Measurements from ENCODE around the gene CD93. TPM values are rescaled to one million over a fixed set of nuclear protein-coding genes. Genes with fewer than 3 reads are reported as not detected.

CD93 gene
- total RNA-seq (10 to 100 TPM; 17.6 to 35.7 (median 34.6) TPM), polyA plus RNA-seq (10 to 100 TPM in 1 of 3 donors, 1 to 10 TPM in 2; 7.7 to 15.5 (median 9.5) TPM)
- long read RNA-seq, donor 1, full-length matches to known transcripts = 9 of 14 reads
- long read RNA-seq, donor 1, partial matches to known transcripts = 0 of 14 reads
- long read RNA-seq, donor 1, other reads (novel, unspliced or antisense) = 5 of 14 reads
- long read RNA-seq, donor 2, full-length matches to known transcripts = 4 of 9 reads
- long read RNA-seq, donor 2, partial matches to known transcripts = 0 of 9 reads
- long read RNA-seq, donor 2, other reads (novel, unspliced or antisense) = 5 of 9 reads

- Histone ChIP-seq H3K36me3 (ENCODE audit: insufficient read depth in 1 of 2, low read depth in 1 of 2) (no peaks in the 10 kb centered on the region), H3K27me3 (ENCODE audit: insufficient read depth in 3 of 3, low read length in 2 of 3) (no peaks in the 10 kb centered on the region), H3K9me3 (no peaks in the 10 kb centered on the region), H3K4me3 (peak within 1 kb of the TSS; percentile 67), H3K27ac (peak within 1 kb of the TSS; percentile 82), H3K4me1 (no peaks in the 10 kb centered on the region)
- 60 to 68% (median 65%) methylated on average over 28 of the region's 28 CpGs for WGBS, 3 donors
- ATAC-seq = peak; percentile 21 to 56 (median 37)
- no peak for DNase-seq
- intact Hi-C loops (cut with DNase I) = loop anchor here in 1 of 2 donors (5.0 kb wide), 1 partner anchor 34 kb away; no protein-coding TSS in a partner anchor
- no peak for TF ChIP-seq CTCF (IDR thresholded peaks at IDR 0.05)
Measured at GRCh38 chr20:23086056-23086566, at the start of gene CD93. TSS of gene CD93 (minus strand) at chr20:23086324. CDS start at chr20:23086192, 132 bp downstream.

DNA sequence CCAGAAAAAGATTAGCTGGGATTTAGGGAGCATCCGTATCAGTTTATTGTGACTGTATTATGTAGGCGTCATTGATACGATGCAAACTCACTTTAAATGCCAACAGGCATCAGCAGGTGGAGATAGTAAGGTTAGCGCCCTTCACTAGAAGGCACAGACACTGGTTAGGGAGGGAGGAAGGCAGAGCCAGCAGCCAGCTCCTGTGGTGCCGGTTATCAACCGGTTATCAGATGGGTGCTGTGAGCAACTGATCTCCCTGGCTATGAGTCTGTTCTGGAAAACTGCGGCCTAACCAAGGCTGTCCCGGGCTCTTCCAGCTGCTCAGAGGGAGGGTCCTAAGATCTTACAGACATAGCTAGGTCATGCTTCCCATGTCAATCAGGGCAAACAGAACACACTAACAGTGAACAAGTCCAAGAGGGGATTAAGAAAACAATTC lies 47.5 kb upstream of the CD93 start:
- H3K36me3 ChIP-seq (ENCODE audit: insufficient read depth in 1 of 2, low read depth in 1 of 2) = no peaks in the 10 kb centered on the region
- peak overlapping the region; percentile 48 for H3K27ac ChIP-seq
- H3K4me1 ChIP-seq = peaks cover 47% of the 10 kb centered on the region
- TF ChIP-seq CTCF (IDR thresholded peaks at IDR 0.05) = no peak
- DNase-seq (no peak), ATAC-seq (no peak)
- H3K27me3 ChIP-seq (ENCODE audit: insufficient read depth in 3 of 3, low read length in 2 of 3) = no peaks in the 10 kb centered on the region
- intact Hi-C loops (cut with DNase I) = no loop called here
- H3K4me3 ChIP-seq = no peak overlapping the region
- no peaks in the 10 kb centered on the region for H3K9me3 ChIP-seq
- 62 to 76% (median 68%) methylated on average over 8 of the region's 8 CpGs for WGBS, 3 donors

DNA sequence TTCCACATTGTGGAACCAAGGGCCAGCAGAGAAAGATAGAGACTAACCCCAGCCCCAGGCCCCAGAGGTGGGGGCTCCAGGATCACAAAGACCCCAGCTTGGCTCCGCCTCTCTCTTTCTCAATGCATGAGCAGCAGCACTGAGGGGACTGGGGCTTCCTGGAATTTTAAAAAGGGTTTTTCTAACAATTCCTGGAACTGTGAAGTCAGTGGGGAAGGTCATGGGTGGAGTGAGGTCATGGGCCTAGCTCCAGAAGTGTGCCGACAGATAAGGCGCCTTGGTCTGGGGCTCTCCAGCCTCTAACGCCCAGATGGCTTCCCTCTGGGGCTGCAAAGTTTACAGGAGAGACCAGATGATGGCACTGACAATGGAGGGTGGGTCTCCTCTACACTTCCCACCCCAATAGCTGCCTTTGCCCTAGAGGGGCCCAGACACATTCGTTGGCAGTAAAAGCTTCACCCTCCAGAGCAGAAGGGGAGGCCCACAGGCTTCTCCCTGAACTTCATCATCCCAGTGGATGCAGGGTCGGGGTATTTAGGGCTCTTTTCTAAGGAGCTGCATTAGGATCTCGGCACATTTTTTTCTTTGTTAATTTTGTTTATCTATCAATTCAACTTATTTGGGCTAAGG lies 46.9 kb upstream of the CD93 start:
- Histone ChIP-seq H3K36me3 (ENCODE audit: insufficient read depth in 1 of 2, low read depth in 1 of 2) (no peaks in the 10 kb centered on the region), H3K27me3 (ENCODE audit: insufficient read depth in 3 of 3, low read length in 2 of 3) (no peaks in the 10 kb centered on the region), H3K9me3 (no peaks in the 10 kb centered on the region), H3K4me1 (peaks cover 44% of the 10 kb centered on the region), H3K27ac (peak overlapping the region; percentile 65), H3K4me3 (no peak overlapping the region)
- ATAC-seq (no peak), DNase-seq (no peak)
- no peak for TF ChIP-seq CTCF (IDR thresholded peaks at IDR 0.05)
- intact Hi-C loops (cut with DNase I) = no loop called here
- 55 to 66% (median 62%) methylated on average over 7 of the region's 7 CpGs for WGBS, 3 donors

DNA sequence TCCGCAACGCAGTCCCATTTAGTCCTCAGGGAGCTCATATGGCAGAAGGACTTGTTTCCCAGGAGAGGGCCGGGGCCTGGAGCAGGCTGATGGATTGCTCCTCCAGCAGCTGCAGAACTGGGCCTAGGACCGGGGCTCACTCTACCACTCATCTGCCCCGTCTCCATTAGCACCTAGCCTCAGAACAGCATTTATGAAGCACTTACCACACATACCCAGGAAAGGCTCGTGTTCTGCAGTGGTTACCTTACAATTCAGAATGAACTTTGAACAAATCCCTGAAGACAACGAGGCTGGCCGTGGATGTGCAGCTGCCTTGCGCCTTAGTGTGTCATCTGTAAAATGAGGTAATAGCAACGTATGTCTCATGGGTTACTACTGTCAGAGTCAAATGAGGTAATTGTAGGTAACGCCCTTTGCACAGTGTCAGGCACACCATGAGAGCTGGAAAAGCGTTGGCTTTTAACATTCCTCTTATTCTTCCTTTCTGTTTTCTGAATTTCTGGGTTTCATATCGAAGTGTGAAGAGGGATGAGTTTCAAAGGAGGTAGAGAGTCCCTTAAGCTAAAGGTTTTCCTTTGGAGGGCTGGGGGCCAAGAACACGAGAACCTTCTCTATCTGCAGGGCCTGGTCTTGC lies 46.3 kb upstream of the CD93 start:
- DNase-seq (no peak), ATAC-seq (no peak)
- intact Hi-C loops (cut with DNase I) = no loop called here
- peaks cover 40% of the 10 kb centered on the region for H3K4me1 ChIP-seq
- WGBS, 3 donors = 62 to 73% (median 71%) methylated on average over 14 of the region's 14 CpGs
- no peaks in the 10 kb centered on the region for H3K9me3 ChIP-seq
- H3K27me3 ChIP-seq (ENCODE audit: insufficient read depth in 3 of 3, low read length in 2 of 3) = no peaks in the 10 kb centered on the region
- H3K27ac ChIP-seq = peak overlapping the region; percentile 65
- TF ChIP-seq CTCF (IDR thresholded peaks at IDR 0.05) = no peak
- no peaks in the 10 kb centered on the region for H3K36me3 ChIP-seq (ENCODE audit: insufficient read depth in 1 of 2, low read depth in 1 of 2)
- no peak overlapping the region for H3K4me3 ChIP-seq

All from psoas muscle (tissue), 8 donors.